ENCODE data around the gene RPL27A.

DNA sequence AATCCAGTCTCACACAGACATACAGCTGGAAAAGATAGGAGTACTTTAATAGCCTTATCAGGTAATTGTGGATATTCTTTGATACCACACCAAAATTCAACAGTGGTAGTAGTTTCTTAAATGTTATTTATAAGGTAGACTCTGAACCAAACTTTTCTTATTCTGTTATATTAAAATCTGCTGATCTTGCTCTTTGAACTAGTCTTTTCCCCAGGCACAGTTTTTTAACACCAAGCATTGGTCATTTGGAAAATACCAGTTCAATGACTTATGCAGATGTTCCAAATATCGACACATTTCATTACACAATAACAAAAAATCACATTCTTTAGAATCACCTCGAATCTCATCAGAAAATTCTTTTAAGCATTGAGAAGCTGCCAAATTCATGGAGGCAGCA lies 7.7 kb upstream of the RPL27A start:
- no peak for TF ChIP-seq NR3C1 (CRISPR knock-in tag; conservative IDR thresholded peaks at IDR 0.05; ENCODE audit: low read depth)
- no peak for TF ChIP-seq CTCF (IDR thresholded peaks at IDR 0.05)
- TF ChIP-seq SP1 (CRISPR knock-in tag; conservative IDR thresholded peaks at IDR 0.05) = no peak
- no peak for TF ChIP-seq FOXJ3 (CRISPR knock-in tag; IDR thresholded peaks at IDR 0.05; ENCODE audit: borderline replicate concordance)
- TF ChIP-seq ZNF138 (CRISPR knock-in tag; conservative IDR thresholded peaks at IDR 0.05) = no peak
- no peak for TF ChIP-seq USF1 (CRISPR knock-in tag; IDR thresholded peaks at IDR 0.05)
